Measurements from ENCODE around the gene SMPD1.

Gene SMPD1

DNA sequence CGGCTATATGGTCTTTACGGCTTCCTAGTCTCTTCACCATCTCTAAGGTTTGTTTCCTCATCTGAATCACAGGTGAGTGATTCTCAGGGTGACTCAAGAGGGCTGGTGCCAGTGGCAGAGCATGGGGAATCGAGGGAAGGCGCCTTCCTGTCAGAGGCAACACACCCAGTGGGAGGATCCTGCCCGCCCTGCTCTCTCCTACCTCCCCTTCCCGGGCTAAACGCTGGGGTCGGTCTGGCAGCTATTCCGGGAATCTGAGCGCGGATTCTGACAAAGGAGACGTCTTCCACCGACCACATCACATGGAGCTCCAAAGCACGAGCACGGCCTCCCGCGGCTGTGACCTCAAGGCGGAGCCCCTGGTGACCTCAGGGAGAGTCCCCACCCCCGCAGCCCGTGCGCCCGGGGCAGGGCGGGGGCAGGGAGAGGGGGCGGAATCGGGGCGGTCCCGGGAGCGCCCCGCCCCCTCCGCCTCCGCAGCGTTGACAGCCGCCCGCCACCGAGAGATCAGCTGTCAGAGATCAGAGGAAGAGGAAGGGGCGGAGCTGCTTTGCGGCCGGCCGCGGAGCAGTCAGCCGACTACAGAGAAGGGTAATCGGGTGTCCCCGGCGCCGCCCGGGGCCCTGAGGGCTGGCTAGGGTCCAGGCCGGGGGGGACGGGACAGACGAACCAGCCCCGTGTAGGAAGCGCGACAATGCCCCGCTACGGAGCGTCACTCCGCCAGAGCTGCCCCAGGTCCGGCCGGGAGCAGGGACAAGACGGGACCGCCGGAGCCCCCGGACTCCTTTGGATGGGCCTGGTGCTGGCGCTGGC, at the start of gene SMPD1:
Gene SMPD1 (plus strand): TSS at position 570 of the 813 bp plus-strand sequence. CDS start 125 bp downstream, at position 695.
- peak within 1 kb of the TSS; percentile 93 for H3K27ac ChIP-seq
- peaks cover 20 to 21% of the 10 kb centered on the region in 2 experiments for H3K4me1 ChIP-seq (ENCODE audit: control insufficient read depth in 1 of 2, insufficient read depth in 1 of 2, low read depth in 1 of 2, low read length in 1 of 2)
- TF ChIP-seq CTCF (IDR thresholded peaks at IDR 0.05): peak; percentile 33
- H3K4me3 ChIP-seq (ENCODE audit: low read depth in 1 of 2, low read length in 1 of 2): peak within 1 kb of the TSS; percentile 80 to 87
- H3K9me3 ChIP-seq: no peaks in the 10 kb centered on the region
- peaks cover 27% of the 10 kb centered on the region for H3K36me3 ChIP-seq
- H3K27me3 ChIP-seq: no peaks in the 10 kb centered on the region

- Histone ChIP-seq H3K27ac (no peak overlapping the region), H3K4me1 (ENCODE audit: control insufficient read depth in 1 of 2, insufficient read depth in 1 of 2, low read depth in 1 of 2, low read length in 1 of 2) (no peaks in the 10 kb centered on the region)
- TF ChIP-seq CTCF (IDR thresholded peaks at IDR 0.05): no peak
Measured at GRCh38 chr11:6345366-6345765, 44.9 kb upstream of the SMPD1 start.

GRCh38 chr11:6350043-6350442, 40.2 kb upstream of the SMPD1 start:
- TF ChIP-seq CTCF (IDR thresholded peaks at IDR 0.05): no peak
- Histone ChIP-seq H3K9me3 (no peaks in the 10 kb centered on the region), H3K27me3 (peaks cover 20% of the 10 kb centered on the region), H3K4me3 (ENCODE audit: low read depth in 1 of 2, low read length in 1 of 2) (no peak overlapping the region), H3K36me3 (no peaks in the 10 kb centered on the region), H3K27ac (no peak overlapping the region), H3K4me1 (ENCODE audit: control insufficient read depth in 1 of 2, insufficient read depth in 1 of 2, low read depth in 1 of 2, low read length in 1 of 2) (no peaks in the 10 kb centered on the region)

More at GRCh38 chr11:6345366-6345765, 44.9 kb upstream of the SMPD1 start:
- Histone ChIP-seq H3K36me3 (no peaks in the 10 kb centered on the region), H3K4me3 (ENCODE audit: low read depth in 1 of 2, low read length in 1 of 2) (no peak overlapping the region), H3K27me3 (peaks cover 10% of the 10 kb centered on the region), H3K9me3 (no peaks in the 10 kb centered on the region)

GRCh38 chr11:6350486-6350885, 39.8 kb upstream of the SMPD1 start:
- no peaks in the 10 kb centered on the region for H3K4me1 ChIP-seq (ENCODE audit: control insufficient read depth in 1 of 2, insufficient read depth in 1 of 2, low read depth in 1 of 2, low read length in 1 of 2)
- no peak overlapping the region for H3K27ac ChIP-seq
- TF ChIP-seq CTCF (IDR thresholded peaks at IDR 0.05): no peak
- H3K27me3 ChIP-seq: peaks cover 20% of the 10 kb centered on the region
- no peaks in the 10 kb centered on the region for H3K9me3 ChIP-seq
- H3K4me3 ChIP-seq (ENCODE audit: low read depth in 1 of 2, low read length in 1 of 2): no peak overlapping the region
- no peaks in the 10 kb centered on the region for H3K36me3 ChIP-seq

GRCh38 chr11:6351782-6352382, 38.4 kb upstream of the SMPD1 start:
- H3K9me3 ChIP-seq: no peaks in the 10 kb centered on the region

More at GRCh38 chr11:6351782-6352382, 38.4 kb upstream of the SMPD1 start:
- H3K27me3 ChIP-seq: peaks cover 20% of the 10 kb centered on the region
- H3K4me3 ChIP-seq (ENCODE audit: low read depth in 1 of 2, low read length in 1 of 2): no peak overlapping the region
- H3K27ac ChIP-seq: no peak overlapping the region
- no peaks in the 10 kb centered on the region for H3K36me3 ChIP-seq
- TF ChIP-seq CTCF (IDR thresholded peaks at IDR 0.05): no peak
- H3K4me1 ChIP-seq (ENCODE audit: control insufficient read depth in 1 of 2, insufficient read depth in 1 of 2, low read depth in 1 of 2, low read length in 1 of 2): no peaks in the 10 kb centered on the region
